HEK293 (cell line): ENCODE results near the gene UBALD2.

ENCODE experiments used
- CTCF ChIP-seq: fragments of 450-650 bp; formaldehyde crosslinking; IDR thresholded peaks from 2 replicates; pipeline ENCODE4 v1.5.1; 2016; ENCODE audit warnings: missing biosample characterization, missing genetic modification characterization
- GLI4 ChIP-seq: fragments of 450-650 bp; formaldehyde crosslinking; IDR thresholded peaks from 2 replicates; pipeline ENCODE4 v1.5.1; 2016; ENCODE audit warnings: missing biosample characterization, missing genetic modification characterization
- INSM2 ChIP-seq: fragments of 450-650 bp; formaldehyde crosslinking; IDR thresholded peaks from 2 replicates; pipeline ENCODE4 v1.5.1; 2016; ENCODE audit warnings: missing biosample characterization, missing genetic modification characterization
- KLF1 ChIP-seq: fragments of 450-650 bp; formaldehyde crosslinking; IDR thresholded peaks from 2 replicates; pipeline ENCODE4 v1.5.1; 2016; ENCODE audit warnings: missing biosample characterization, missing genetic modification characterization
- RBAK ChIP-seq: fragments of 450-650 bp; formaldehyde crosslinking; IDR thresholded peaks from 2 replicates; pipeline ENCODE4 v1.5.1; 2016; ENCODE audit warnings: missing biosample characterization, missing genetic modification characterization
- ZBTB1 ChIP-seq: fragments of 450-650 bp; formaldehyde crosslinking; IDR thresholded peaks from 2 replicates; pipeline ENCODE4 v1.5.1; 2016; ENCODE audit warnings: missing biosample characterization, missing genetic modification characterization
- ZNF10 ChIP-seq: fragments of 450-650 bp; formaldehyde crosslinking; IDR thresholded peaks from 2 replicates; pipeline ENCODE4 v1.5.1; 2017; ENCODE audit warnings: missing biosample characterization, missing genetic modification characterization
- ZNF335 ChIP-seq: fragments of 450-650 bp; formaldehyde crosslinking; conservative IDR thresholded peaks from 2 replicates; pipeline ENCODE4 v1.5.1; 2016; ENCODE audit warnings: missing biosample characterization, missing genetic modification characterization
- ZNF510 ChIP-seq: fragments of 450-650 bp; formaldehyde crosslinking; IDR thresholded peaks from 2 replicates; pipeline ENCODE4 v1.5.1; 2018; ENCODE audit warnings: mild to moderate bottlenecking, missing genetic modification characterization, missing biosample characterization; ENCODE audit not compliant: insufficient replicate concordance
- ZNF791 ChIP-seq: fragments of 450-650 bp; formaldehyde crosslinking; IDR thresholded peaks from 2 replicates; pipeline ENCODE4 v1.5.1; 2016; ENCODE audit warnings: missing biosample characterization, missing genetic modification characterization
- ZSCAN30 ChIP-seq: fragments of 450-650 bp; IDR thresholded peaks from 2 replicates; pipeline ENCODE4 v1.5.1; 2018; ENCODE audit warnings: missing biosample characterization, mild to moderate bottlenecking, missing genetic modification characterization, moderate library complexity

- TF ChIP-seq CTCF (tag by site-specific recombination) (no peak), KLF1 (tag by site-specific recombination) (no peak), RBAK (tag by site-specific recombination) (no peak), ZSCAN30 (tag by site-specific recombination) (no peak), ZNF791 (no peak), ZNF335 (tag by site-specific recombination) (no peak), GLI4 (tag by site-specific recombination) (no peak), ZNF510 (tag by site-specific recombination) (no peak), INSM2 (tag by site-specific recombination) (no peak), ZBTB1 (no peak), ZNF10 (tag by site-specific recombination) (no peak)
Measured at GRCh38 chr17:76262732-76263344, 2.3 kb upstream of the UBALD2 start.
